GM12874 (cell line): ENCODE measurements around the gene PML.

Experiments
- CTCF ChIP-seq: IDR thresholded peaks from 2 replicates; pipeline ENCODE4 v1.5.1; 2011; ENCODE audit warnings: low read depth, mild to moderate bottlenecking, control low read depth, low read length, moderate library complexity; ENCODE audit not compliant: insufficient read depth

The PML gene

GRCh38 chr15:73994912-73995622 is 551 bp downstream of the PML start:
- TF ChIP-seq CTCF = no peak

- no peak for TF ChIP-seq CTCF
These were observed 1.8 kb downstream of the PML start for GRCh38 chr15:73996267-73996666.

- TF ChIP-seq CTCF = no peak
These were observed 2.4 kb downstream of the PML start for GRCh38 chr15:73996939-73997338.

GRCh38 chr15:73997986-73998385 is 3.5 kb downstream of the PML start:
- TF ChIP-seq CTCF = no peak

- TF ChIP-seq CTCF = no peak
These were observed 12.5 kb downstream of the PML start for GRCh38 chr15:74006774-74007639.

GRCh38 chr15:74007820-74008371 is 13.4 kb downstream of the PML start:
- no peak for TF ChIP-seq CTCF

- TF ChIP-seq CTCF = no peak
These were observed 14.4 kb downstream of the PML start for GRCh38 chr15:74008901-74009300.
